GM12865 (cell line): Measurements from ENCODE around the gene PRSS33.

Experiments used
- DNase-seq: peaks from one replicate; pipeline ENCODE4 v3.0.0; 2010; ENCODE audit warnings: low read depth
- H3K4me3 ChIP-seq: 2 replicates; pipeline ENCODE4 v1.5.1; 2011; ENCODE audit warnings: mild to moderate bottlenecking, low read depth, low read length, control low read depth
- CTCF ChIP-seq: IDR thresholded peaks from 2 replicates; pipeline ENCODE4 v1.5.1; 2011; ENCODE audit warnings: low read length, control low read depth, low read depth, inconsistent platforms; ENCODE audit not compliant: insufficient read depth; ENCODE audit errors: missing control alignments

PRSS33 gene

GRCh38 chr16:2786061-2786825, 1.1 kb downstream of the PRSS33 start:
- H3K4me3 ChIP-seq: no peak overlapping the region
- TF ChIP-seq CTCF: no peak
- DNase-seq: no peak

- TF ChIP-seq CTCF: no peak
- DNase-seq: no peak
Measured at GRCh38 chr16:2785101-2785991, 2.0 kb downstream of the PRSS33 start.

GRCh38 chr16:2784358-2785100, 2.8 kb downstream of the PRSS33 start:
- H3K4me3 ChIP-seq: no peak overlapping the region
- TF ChIP-seq CTCF: no peak
- no peak for DNase-seq

More at GRCh38 chr16:2785101-2785991, 2.0 kb downstream of the PRSS33 start:
- H3K4me3 ChIP-seq: no peak overlapping the region

GRCh38 chr16:2783581-2784357, 3.6 kb downstream of the PRSS33 start:
- TF ChIP-seq CTCF: no peak
- H3K4me3 ChIP-seq: no peak overlapping the region
- no peak for DNase-seq

GRCh38 chr16:2782583-2783351, 4.6 kb downstream of the PRSS33 start:
- no peak overlapping the region for H3K4me3 ChIP-seq
- TF ChIP-seq CTCF: no peak
- no peak for DNase-seq
